Stimulated activated naive CD8-positive, alpha-beta T cell treated with anti-CD3 and anti-CD28 coated beads, Interleukin-15, amount 100 ng/mL, for 72 hours (primary cell): ENCODE measurements around the gene OSBPL10.
A peak's percentile ranks its signal among the peaks of the same experiment; 100 is the strongest.

ENCODE experiments used
- ATAC-seq: fragments of 150-1000 bp; cut with Tn5 transposase; 2 replicates; pipeline ENCODE4 v1.10.0; 2021; ENCODE audit warnings: mild to moderate bottlenecking, moderate library complexity
- DNase-seq, 2 donors: peaks; one replicate each; pipeline ENCODE4 v3.0.0; 2021 to 2022
- H3K27ac Mint-ChIP-seq, 2 donors: one replicate each; pipeline ENCODE4 v1.8.0; 2022; ENCODE audit warnings: mild to moderate bottlenecking in 2 of 2, mixed read lengths in 2 of 2, moderate library complexity in 2 of 2
- H3K27me3 Mint-ChIP-seq: one replicate; pipeline ENCODE4 v1.8.0; 2022; ENCODE audit warnings: mixed read lengths
- H3K4me1 Mint-ChIP-seq: one replicate; pipeline ENCODE4 v1.8.0; 2022; ENCODE audit warnings: mild to moderate bottlenecking, mixed read lengths
- H3K4me3 Mint-ChIP-seq, 2 donors: one replicate each; pipeline ENCODE4 v1.8.0; 2022; ENCODE audit warnings: mild to moderate bottlenecking in 2 of 2, mixed read lengths in 2 of 2, moderate library complexity in 1 of 2
- H3K9me3 Mint-ChIP-seq, 2 donors: one replicate each; pipeline ENCODE4 v1.8.0; 2022; ENCODE audit warnings: mixed read lengths in 2 of 2

OSBPL10 gene

DNA sequence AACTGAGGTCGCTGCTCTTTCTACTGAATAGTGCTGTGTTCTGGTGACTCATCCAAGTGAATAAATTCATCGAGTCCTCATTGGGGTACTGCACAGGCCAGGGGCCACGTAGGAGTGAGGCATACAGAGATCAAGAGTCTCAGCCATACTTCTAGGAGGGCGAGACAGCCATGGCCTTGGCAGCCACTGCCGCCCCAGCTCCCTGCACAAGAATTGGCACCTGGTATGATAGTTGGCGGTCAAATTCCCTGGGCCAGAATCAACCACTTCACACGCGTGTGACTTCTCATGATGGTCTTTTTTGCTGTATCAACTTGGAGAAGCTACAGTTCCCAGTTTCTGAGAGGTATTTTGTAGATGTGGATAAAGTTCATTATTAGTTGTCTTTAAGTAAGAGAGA lies 161.6 kb downstream of the OSBPL10 start:
- Mint-ChIP-seq H3K4me1 (no peaks in the 10 kb centered on the region), H3K27ac (peak overlapping the region in 1 of 2 donors; percentile 29), H3K4me3 (no peak overlapping the region), H3K9me3 (no peaks in the 10 kb centered on the region), H3K27me3 (no peaks in the 10 kb centered on the region)
- DNase-seq: no peak
- no peak for ATAC-seq

DNA sequence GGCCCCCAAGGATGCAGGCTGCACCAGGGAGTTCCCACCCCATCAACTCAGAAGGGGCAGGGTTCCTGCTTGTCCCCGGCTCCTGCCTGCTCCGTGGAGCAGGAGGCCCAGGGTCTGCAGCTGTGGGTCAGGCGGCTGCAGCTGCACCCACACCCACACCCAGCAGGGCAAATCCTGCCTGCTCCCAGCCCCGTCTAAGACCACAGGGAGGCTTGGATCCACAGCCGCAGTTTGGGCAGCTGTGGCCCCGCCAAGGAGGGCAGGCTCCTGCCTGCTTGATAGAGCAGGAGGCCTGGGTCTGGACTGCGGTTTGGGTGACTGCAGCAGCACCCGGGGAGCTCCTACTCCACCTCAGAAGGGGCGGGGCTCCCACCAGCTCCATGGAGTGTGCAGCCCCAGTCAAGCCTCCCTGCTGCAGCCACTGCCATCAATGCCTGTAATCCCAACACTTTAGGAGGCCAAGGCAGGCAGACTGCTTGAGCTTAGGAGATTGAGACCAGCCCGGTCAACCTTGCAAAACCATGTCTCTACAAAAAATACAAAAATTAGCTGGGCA lies 163.6 kb downstream of the OSBPL10 start:
- H3K9me3 Mint-ChIP-seq: no peaks in the 10 kb centered on the region
- DNase-seq (no peak), ATAC-seq (peak; percentile 10)
- no peak overlapping the region for H3K4me3 Mint-ChIP-seq
- H3K27ac Mint-ChIP-seq: no peak overlapping the region
- H3K4me1 Mint-ChIP-seq: no peaks in the 10 kb centered on the region
- no peaks in the 10 kb centered on the region for H3K27me3 Mint-ChIP-seq

DNA sequence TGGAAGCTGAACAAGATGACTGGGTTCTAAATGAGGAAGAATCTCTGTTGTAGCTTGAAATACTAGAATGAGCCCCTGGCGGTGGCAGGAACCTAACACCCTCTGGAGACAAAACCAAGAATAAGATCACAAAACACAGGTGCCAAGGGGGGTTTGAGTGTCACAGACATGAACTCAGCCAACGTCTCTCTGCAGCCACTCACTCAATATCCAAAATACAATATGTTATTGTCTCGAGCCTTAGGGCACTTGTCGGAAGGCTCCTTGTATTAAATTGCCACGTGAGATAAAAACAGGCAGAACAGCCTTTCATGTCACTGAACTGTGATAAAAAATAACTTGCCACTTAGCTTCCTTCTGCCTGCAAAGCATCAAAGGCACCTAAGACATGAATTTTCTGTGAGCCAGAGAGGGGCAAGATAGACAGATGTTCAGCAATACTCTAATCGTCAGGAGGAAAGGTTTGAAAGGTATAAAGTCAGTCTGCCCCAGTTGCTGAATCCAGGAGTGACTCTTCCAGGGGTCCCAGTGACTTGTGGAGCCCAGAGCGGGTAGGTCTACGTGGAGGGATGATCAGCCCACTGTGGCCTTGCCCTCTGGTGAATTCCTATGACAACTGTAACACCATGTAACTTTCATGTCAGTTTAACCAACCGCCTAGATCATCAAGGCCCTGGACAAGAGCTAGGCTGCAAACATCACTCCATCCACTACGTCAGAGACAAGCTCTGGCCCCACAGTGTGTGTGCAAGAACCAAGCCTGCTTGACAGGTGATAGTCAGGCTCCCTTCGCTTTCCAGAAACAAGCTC lies 165.2 kb downstream of the OSBPL10 start:
- Mint-ChIP-seq H3K9me3 (no peaks in the 10 kb centered on the region), H3K4me3 (no peak overlapping the region), H3K27ac (peak overlapping the region in 1 of 2 donors; percentile 7), H3K4me1 (no peaks in the 10 kb centered on the region), H3K27me3 (no peaks in the 10 kb centered on the region)
- ATAC-seq (peak; percentile 44), DNase-seq (no peak)

GRCh38 chr3:31815006-31815405 lies 166.1 kb downstream of the OSBPL10 start:
- no peak for ATAC-seq
- Mint-ChIP-seq H3K27ac (peak overlapping the region in 1 of 2 donors; percentile 43), H3K4me3 (no peak overlapping the region), H3K9me3 (no peaks in the 10 kb centered on the region), H3K27me3 (no peaks in the 10 kb centered on the region), H3K4me1 (no peaks in the 10 kb centered on the region)
- no peak for DNase-seq

GRCh38 chr3:31813686-31814085 lies 167.4 kb downstream of the OSBPL10 start:
- no peak overlapping the region for H3K4me3 Mint-ChIP-seq
- DNase-seq (no peak), ATAC-seq (no peak)
- no peaks in the 10 kb centered on the region for H3K4me1 Mint-ChIP-seq
- H3K9me3 Mint-ChIP-seq: no peaks in the 10 kb centered on the region
- no peaks in the 10 kb centered on the region for H3K27me3 Mint-ChIP-seq
- no peak overlapping the region for H3K27ac Mint-ChIP-seq

DNA sequence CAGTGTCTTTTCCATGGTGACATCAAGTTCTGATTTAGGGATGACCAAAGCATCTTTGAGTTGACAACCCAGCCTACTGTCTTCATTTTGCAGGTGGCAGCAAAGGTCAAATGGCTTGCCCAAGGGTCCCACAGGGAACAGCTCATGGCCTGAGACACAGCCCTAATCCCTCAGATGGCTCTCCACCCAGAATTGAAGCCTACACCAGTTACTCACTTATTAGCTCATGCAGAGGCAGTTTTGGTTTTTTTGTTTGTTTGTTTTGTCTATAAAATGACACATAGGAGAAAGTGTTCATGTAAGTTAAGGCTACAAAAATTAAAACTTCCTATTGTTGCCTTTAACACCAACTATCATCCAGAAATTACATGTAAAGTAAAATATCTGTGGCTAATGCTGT lies 167.9 kb downstream of the OSBPL10 start:
- no peak for DNase-seq
- Mint-ChIP-seq H3K27me3 (no peaks in the 10 kb centered on the region), H3K27ac (no peak overlapping the region), H3K4me3 (no peak overlapping the region), H3K9me3 (no peaks in the 10 kb centered on the region), H3K4me1 (no peaks in the 10 kb centered on the region)
- no peak for ATAC-seq

GRCh38 chr3:31810991-31811433 lies 170.1 kb downstream of the OSBPL10 start:
- H3K27me3 Mint-ChIP-seq: no peaks in the 10 kb centered on the region
- no peak for DNase-seq
- no peaks in the 10 kb centered on the region for H3K9me3 Mint-ChIP-seq
- no peak overlapping the region for H3K4me3 Mint-ChIP-seq
- no peak for ATAC-seq
- no peaks in the 10 kb centered on the region for H3K4me1 Mint-ChIP-seq
- H3K27ac Mint-ChIP-seq: no peak overlapping the region

DNA sequence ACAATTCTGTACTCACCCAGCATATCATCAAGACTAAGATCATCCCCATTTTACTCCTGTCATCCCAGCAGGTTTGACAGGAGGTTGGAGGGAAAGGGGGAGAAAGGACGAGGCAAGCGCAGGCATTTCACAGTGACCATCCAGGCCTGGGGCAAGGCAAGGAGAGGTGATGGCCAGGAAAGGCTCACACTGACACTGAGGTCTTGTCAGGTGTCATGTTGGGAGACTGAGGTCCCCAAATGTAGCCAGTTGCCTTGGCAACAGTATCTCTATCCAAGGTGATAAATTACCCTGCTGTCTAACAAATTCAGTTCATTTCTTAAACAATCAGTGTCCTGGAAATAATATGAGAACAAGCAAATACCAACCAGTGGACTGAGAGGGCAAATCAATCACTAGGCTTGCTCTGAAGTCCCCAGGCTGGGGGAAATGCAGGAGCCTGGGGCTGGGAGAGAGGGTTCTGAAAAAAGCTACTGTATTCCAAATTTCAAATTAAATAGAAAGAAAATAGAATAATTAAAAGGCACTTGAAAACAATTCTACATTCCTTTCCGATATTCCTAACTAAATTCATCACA lies 172.8 kb downstream of the OSBPL10 start:
- Mint-ChIP-seq H3K27me3 (no peaks in the 10 kb centered on the region), H3K4me1 (no peaks in the 10 kb centered on the region), H3K27ac (peak overlapping the region in 1 of 2 donors; percentile 38), H3K4me3 (no peak overlapping the region), H3K9me3 (no peaks in the 10 kb centered on the region)
- DNase-seq: no peak
- no peak for ATAC-seq

- Mint-ChIP-seq H3K4me1 (no peaks in the 10 kb centered on the region), H3K27me3 (no peaks in the 10 kb centered on the region), H3K4me3 (no peak overlapping the region), H3K9me3 (no peaks in the 10 kb centered on the region), H3K27ac (no peak overlapping the region)
- ATAC-seq (no peak), DNase-seq (no peak)
Measured at GRCh38 chr3:31804251-31805051, 176.6 kb downstream of the OSBPL10 start.

DNA sequence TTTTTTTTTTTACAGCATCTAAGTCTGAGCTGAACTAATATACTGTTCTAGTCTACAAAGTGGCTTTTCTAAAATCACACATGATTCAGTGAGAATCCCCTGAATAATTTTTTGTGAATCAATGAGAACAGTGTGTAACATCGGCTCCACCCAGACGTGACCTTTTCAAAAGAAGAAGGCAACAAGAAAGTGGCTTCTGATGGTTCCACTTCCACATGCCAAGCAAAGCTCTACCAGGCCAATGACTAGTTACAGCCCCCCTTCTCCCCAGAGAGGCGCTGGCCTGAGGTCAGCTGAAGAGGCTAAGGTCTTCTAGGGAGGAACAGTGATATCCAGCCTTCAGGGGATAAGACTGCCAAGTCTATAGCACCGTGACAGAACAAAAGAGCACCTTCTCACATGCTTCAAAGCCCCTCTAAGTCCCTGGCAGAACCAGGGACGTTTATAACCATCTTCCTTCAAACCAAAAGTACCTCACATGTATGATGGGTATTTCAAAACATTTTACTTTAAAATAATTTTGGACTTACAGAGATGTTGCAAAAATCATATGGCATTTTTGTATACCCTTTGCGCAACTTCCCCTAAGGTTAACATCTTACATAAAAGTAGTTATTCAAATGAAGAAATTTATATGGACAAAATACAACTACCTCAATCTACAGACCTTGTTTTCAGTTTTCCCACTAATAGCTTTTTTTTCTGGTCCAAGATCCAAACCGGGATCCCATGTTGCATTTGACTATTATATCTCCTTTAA lies 177.9 kb downstream of the OSBPL10 start:
- no peaks in the 10 kb centered on the region for H3K9me3 Mint-ChIP-seq
- H3K4me1 Mint-ChIP-seq: no peaks in the 10 kb centered on the region
- H3K27me3 Mint-ChIP-seq: no peaks in the 10 kb centered on the region
- ATAC-seq (no peak), DNase-seq (no peak)
- no peak overlapping the region for H3K27ac Mint-ChIP-seq
- H3K4me3 Mint-ChIP-seq: no peak overlapping the region

- no peaks in the 10 kb centered on the region for H3K27me3 Mint-ChIP-seq
- DNase-seq: no peak
Measured at GRCh38 chr3:31800436-31800835, 180.6 kb downstream of the OSBPL10 start.

DNA sequence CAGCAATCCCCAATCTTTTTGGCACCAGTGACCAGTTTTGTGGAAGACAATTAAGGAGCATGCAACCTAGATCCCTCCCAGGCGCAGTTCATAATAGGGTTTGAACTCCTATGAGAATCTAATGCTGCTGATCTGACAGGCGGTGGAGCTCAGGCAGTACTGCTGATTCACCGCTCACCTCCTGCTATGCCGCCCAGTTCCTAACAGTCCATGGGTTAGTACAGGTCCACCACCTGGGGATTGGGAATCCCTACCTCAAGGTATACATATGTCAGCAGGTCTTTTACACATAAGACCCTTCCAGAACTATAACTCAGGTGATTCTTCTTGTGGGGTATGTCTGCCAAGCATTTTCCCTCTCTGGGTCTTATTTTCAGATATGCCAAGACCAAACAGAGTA lies 182.2 kb downstream of the OSBPL10 start:
- Mint-ChIP-seq H3K27ac (no peak overlapping the region), H3K27me3 (no peaks in the 10 kb centered on the region), H3K4me3 (no peak overlapping the region), H3K4me1 (no peaks in the 10 kb centered on the region), H3K9me3 (no peaks in the 10 kb centered on the region)
- DNase-seq: no peak
- no peak for ATAC-seq

More at GRCh38 chr3:31800436-31800835, 180.6 kb downstream of the OSBPL10 start:
- Mint-ChIP-seq H3K4me1 (no peaks in the 10 kb centered on the region), H3K4me3 (no peak overlapping the region), H3K27ac (no peak overlapping the region), H3K9me3 (no peaks in the 10 kb centered on the region)
- ATAC-seq: no peak

- no peak overlapping the region for H3K4me3 Mint-ChIP-seq
- ATAC-seq (no peak), DNase-seq (no peak)
- no peaks in the 10 kb centered on the region for H3K4me1 Mint-ChIP-seq
- H3K9me3 Mint-ChIP-seq: no peaks in the 10 kb centered on the region
- no peaks in the 10 kb centered on the region for H3K27me3 Mint-ChIP-seq
- peak overlapping the region in 1 of 2 donors; percentile 12 for H3K27ac Mint-ChIP-seq
Measured at GRCh38 chr3:31793821-31794220, 187.2 kb downstream of the OSBPL10 start.

DNA sequence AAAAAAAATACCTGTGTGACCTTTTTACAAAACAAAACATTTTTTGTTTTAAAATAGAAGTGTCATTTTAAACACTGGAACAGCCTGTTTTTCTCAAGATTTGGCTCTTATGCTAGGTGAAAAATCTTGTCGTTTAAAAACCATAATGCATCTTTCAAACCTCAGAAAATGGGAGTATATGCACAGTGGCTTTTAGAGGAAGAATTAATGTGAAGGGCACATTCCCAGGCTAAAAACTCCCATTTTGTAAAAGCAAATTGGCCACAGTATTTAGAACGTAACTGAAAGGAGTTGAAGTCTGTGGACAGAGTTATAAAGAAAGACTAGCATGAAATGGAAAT lies 190.0 kb downstream of the OSBPL10 start:
- no peaks in the 10 kb centered on the region for H3K9me3 Mint-ChIP-seq

More for the DNA sequence above, 190.0 kb downstream of the OSBPL10 start:
- Mint-ChIP-seq H3K4me3 (no peak overlapping the region), H3K4me1 (no peaks in the 10 kb centered on the region), H3K27ac (no peak overlapping the region), H3K27me3 (no peaks in the 10 kb centered on the region)
- DNase-seq: no peak
- ATAC-seq: no peak
